Mesendoderm (in vitro differentiated cells): ENCODE measurements around the gene UIMC1.

Experiments
- DNase-seq: peaks from one replicate; pipeline ENCODE4 v3.0.0; 2013
- H2AK5ac ChIP-seq: 2 replicates; pipeline ENCODE4 v1.6.1; 2013; ENCODE audit warnings: low read length, inconsistent platforms
- H2BK120ac ChIP-seq: 2 replicates; pipeline ENCODE4 v1.6.1; 2013; ENCODE audit warnings: low read depth, mild to moderate bottlenecking, low read length, moderate library complexity, mixed read lengths
- H2BK15ac ChIP-seq: replicated peaks from 2 replicates; pipeline ENCODE4 v1.6.1; 2013; ENCODE audit warnings: low read depth, mild to moderate bottlenecking, moderate library complexity
- H2BK5ac ChIP-seq: 2 replicates; pipeline ENCODE4 v1.6.1; 2013; ENCODE audit warnings: low read length, inconsistent platforms
- H3K18ac ChIP-seq: 2 replicates; pipeline ENCODE4 v1.6.1; 2013; ENCODE audit warnings: mild to moderate bottlenecking, low read length, mixed read lengths
- H3K23ac ChIP-seq: one replicate; pipeline ENCODE4 v1.6.1; 2013; ENCODE audit warnings: low read length
- H3K27ac ChIP-seq: 2 replicates; pipeline ENCODE4 v1.5.1; 2013; ENCODE audit warnings: low read depth, mild to moderate bottlenecking, inconsistent platforms, low read length, moderate library complexity
- H3K27me3 ChIP-seq: 2 replicates; pipeline ENCODE4 v1.6.1; 2013; ENCODE audit warnings: low read length, control low read depth, mild to moderate bottlenecking, inconsistent platforms; ENCODE audit not compliant: insufficient read depth, poor library complexity
- H3K36me3 ChIP-seq: 2 replicates; pipeline ENCODE4 v1.6.1; 2013; ENCODE audit warnings: low read length, inconsistent platforms; ENCODE audit not compliant: control insufficient read depth, insufficient read depth
- H3K4ac ChIP-seq: one replicate; pipeline ENCODE4 v1.6.1; 2013; ENCODE audit warnings: low read depth, mild to moderate bottlenecking, low read length, moderate library complexity
- H3K4me1 ChIP-seq: 2 replicates; pipeline ENCODE4 v1.6.1; 2013; ENCODE audit warnings: low read depth, low read length, inconsistent platforms; ENCODE audit not compliant: control insufficient read depth
- H3K4me2 ChIP-seq: 2 replicates; pipeline ENCODE4 v1.6.1; 2013; ENCODE audit warnings: low read length
- H3K4me3 ChIP-seq: 2 replicates; pipeline ENCODE4 v1.5.1; 2013; ENCODE audit warnings: mild to moderate bottlenecking, low read length
- H3K56ac ChIP-seq: one replicate; pipeline ENCODE4 v1.6.1; 2013; ENCODE audit warnings: low read length
- H3K79me1 ChIP-seq: 2 replicates; pipeline ENCODE4 v1.6.1; 2013; ENCODE audit warnings: low read length, inconsistent platforms
- H3K79me2 ChIP-seq: 2 replicates; pipeline ENCODE4 v1.6.1; 2013; ENCODE audit warnings: mild to moderate bottlenecking, low read length; ENCODE audit not compliant: control insufficient read depth, insufficient read depth
- H3K9ac ChIP-seq: 2 replicates; pipeline ENCODE4 v1.6.1; 2013; ENCODE audit warnings: low read length, inconsistent platforms
- H4K5ac ChIP-seq: one replicate; pipeline ENCODE4 v1.6.1; 2013; ENCODE audit warnings: low read length
- H4K8ac ChIP-seq: one replicate; pipeline ENCODE4 v1.6.1; 2013; ENCODE audit warnings: low read depth, mild to moderate bottlenecking, control low read depth, low read length, moderate library complexity
- WGBS: extraction: QIAGEN DNeasy Blood & Tissue Kit; methylation state at CpG from one replicate; pipeline ENCODE4 v1.1.7; 2013; ENCODE audit warnings: low lambda C conversion rate, missing lambda C conversion rate; ENCODE audit not compliant: insufficient coverage; ENCODE audit errors: extremely low coverage; 5-methylcytosine and 5-hydroxymethylcytosine counted together

Gene UIMC1

DNA sequence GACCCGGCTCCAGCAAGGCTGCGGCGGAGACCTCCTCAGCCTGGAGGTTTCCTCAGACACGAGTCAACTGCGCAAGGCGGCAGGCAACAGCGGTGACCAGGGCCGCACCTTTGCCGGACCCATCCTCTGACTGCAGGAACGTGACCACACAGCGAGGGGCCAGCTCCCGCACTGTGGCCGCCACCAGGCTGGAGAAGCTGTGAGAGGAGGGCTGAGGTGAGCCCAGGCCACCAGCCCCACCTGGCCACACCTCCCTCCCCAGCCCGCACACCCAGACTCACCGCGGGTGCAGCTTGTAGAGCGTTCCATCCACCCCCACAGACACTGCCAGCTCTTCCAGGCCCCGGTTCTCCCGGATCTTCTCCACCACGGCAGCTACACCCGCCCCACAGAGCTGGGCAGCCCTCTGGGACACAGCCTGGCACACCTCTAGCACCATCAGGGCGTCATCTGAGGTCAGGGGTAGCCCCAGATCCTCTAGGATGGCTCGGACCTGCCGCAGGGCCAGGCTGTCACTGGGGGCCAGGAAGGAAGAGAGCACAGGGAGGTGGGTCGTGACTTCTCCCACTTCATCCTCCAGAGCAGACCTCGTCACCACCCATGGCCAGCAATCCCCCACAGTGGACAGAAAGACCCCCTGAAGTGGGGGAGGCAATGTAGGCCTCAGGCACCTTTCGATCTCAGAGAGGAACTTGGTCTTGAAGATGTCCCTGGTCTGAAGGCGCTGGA lies 125.4 kb downstream of the UIMC1 start:
- DNase-seq = no peak
- no peak overlapping the region for H3K56ac ChIP-seq
- no peak overlapping the region for H2BK5ac ChIP-seq
- H3K9ac ChIP-seq = no peak overlapping the region
- H2AK5ac ChIP-seq = no peak overlapping the region
- no peak overlapping the region for H3K4ac ChIP-seq
- no CpG with 5 or more reads among the region's 28 CpGs for WGBS
- no peaks in the 10 kb centered on the region for H3K4me1 ChIP-seq
- H3K23ac ChIP-seq = no peak overlapping the region
- no peaks in the 10 kb centered on the region for H3K79me2 ChIP-seq
- no peak overlapping the region for H2BK15ac ChIP-seq
- no peak overlapping the region for H4K8ac ChIP-seq
- H3K27me3 ChIP-seq = no peaks in the 10 kb centered on the region
- no peaks in the 10 kb centered on the region for H3K79me1 ChIP-seq
- H3K4me2 ChIP-seq = no peak overlapping the region
- H4K5ac ChIP-seq = no peak overlapping the region
- no peak overlapping the region for H3K18ac ChIP-seq
- no peak overlapping the region for H3K4me3 ChIP-seq
- no peaks in the 10 kb centered on the region for H3K36me3 ChIP-seq
- no peak overlapping the region for H3K27ac ChIP-seq
- H2BK120ac ChIP-seq = no peak overlapping the region

DNA sequence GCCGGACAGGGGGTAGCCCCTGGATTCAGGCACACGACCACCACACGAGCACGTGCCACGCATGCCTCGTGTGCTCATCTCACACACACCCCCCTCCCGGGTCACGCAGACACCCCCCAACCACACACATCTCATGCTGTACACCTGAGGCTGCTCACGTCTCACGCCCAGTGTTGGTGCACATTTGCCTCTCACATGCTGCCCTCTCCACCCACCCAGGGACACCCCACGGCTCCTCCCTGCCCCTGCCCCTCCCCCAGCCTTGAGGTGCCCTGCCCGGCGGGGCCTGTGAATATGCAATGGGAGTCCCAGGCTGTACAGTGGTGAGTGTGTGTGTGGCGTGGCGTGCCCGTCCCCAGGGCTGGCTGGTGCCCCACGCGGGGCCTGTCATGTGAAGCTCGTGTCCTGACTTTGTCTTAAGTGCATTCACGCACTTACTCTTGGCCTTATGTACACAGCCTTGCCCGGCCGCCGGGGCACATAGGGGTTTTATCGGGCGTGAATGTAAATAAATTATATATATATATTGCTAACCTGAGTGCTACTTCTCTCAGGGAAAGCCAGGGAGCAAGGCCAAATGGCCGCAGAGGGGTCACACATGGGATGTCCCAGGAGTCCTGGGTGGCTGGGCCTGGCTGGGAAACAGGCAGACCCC lies 126.1 kb downstream of the UIMC1 start:
- H2BK120ac ChIP-seq = no peak overlapping the region
- no peak overlapping the region for H3K4me3 ChIP-seq

DNA sequence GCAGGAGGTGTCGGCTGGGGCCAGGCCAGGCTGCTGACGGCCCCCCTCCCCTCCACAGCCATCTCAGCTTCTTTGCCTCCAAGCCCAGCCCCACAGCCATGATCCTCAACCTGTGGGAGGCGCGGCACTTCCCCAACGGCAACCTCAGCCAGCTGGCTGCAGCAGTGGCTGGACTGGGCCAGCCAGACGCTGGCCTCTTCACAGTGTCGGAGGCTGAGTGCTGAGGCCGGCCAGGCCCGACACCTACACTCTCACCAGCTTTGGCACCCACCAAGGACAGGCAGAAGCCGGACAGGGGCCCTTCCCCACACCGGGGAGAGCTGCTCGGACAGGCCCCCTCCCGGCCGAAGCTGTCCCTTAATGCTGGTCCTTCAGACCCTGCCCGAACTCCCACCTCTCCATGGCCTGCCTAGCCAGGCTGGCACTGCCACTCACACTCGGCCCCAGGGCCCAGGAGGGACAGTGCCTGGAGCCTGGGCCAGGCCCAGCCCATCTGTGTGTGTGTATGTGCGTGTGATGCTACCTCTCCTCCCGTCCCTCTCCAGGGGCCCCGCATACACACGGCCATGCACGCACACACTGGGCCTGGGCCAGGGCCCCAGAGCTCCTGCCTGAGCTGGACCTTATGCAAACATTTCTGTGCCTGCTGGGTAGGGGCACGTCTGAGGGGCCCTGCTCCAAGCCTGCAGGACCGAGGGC lies 126.8 kb downstream of the UIMC1 start:
- no peaks in the 10 kb centered on the region for H3K79me1 ChIP-seq
- peak overlapping the region; percentile 34 for H3K56ac ChIP-seq
- no peak overlapping the region for H3K4me2 ChIP-seq
- H3K27ac ChIP-seq = no peak overlapping the region
- WGBS = no CpG with 5 or more reads among the region's 23 CpGs
- no peak for DNase-seq
- no peaks in the 10 kb centered on the region for H3K27me3 ChIP-seq
- H3K4ac ChIP-seq = no peak overlapping the region
- no peaks in the 10 kb centered on the region for H3K79me2 ChIP-seq
- no peak overlapping the region for H2AK5ac ChIP-seq
- H2BK5ac ChIP-seq = no peak overlapping the region
- no peaks in the 10 kb centered on the region for H3K36me3 ChIP-seq
- H3K4me3 ChIP-seq = no peak overlapping the region
- H2BK15ac ChIP-seq = no peak overlapping the region
- H3K23ac ChIP-seq = no peak overlapping the region
- H2BK120ac ChIP-seq = no peak overlapping the region
- no peak overlapping the region for H3K9ac ChIP-seq
- no peaks in the 10 kb centered on the region for H3K4me1 ChIP-seq
- no peak overlapping the region for H4K5ac ChIP-seq
- H4K8ac ChIP-seq = no peak overlapping the region
- H3K18ac ChIP-seq = no peak overlapping the region

More for the DNA sequence above, 126.1 kb downstream of the UIMC1 start:
- H3K18ac ChIP-seq = no peak overlapping the region
- H3K56ac ChIP-seq = no peak overlapping the region
- no peak overlapping the region for H3K4me2 ChIP-seq
- no peak overlapping the region for H3K27ac ChIP-seq
- no peak overlapping the region for H2BK15ac ChIP-seq
- H2BK5ac ChIP-seq = no peak overlapping the region
- H3K79me2 ChIP-seq = no peaks in the 10 kb centered on the region
- no peaks in the 10 kb centered on the region for H3K36me3 ChIP-seq
- no peak for DNase-seq
- no peak overlapping the region for H3K4ac ChIP-seq
- H2AK5ac ChIP-seq = no peak overlapping the region
- no peaks in the 10 kb centered on the region for H3K79me1 ChIP-seq
- H3K23ac ChIP-seq = no peak overlapping the region
- no peaks in the 10 kb centered on the region for H3K4me1 ChIP-seq
- H4K8ac ChIP-seq = no peak overlapping the region
- no peak overlapping the region for H3K9ac ChIP-seq
- WGBS = no CpG with 5 or more reads among the region's 26 CpGs
- no peaks in the 10 kb centered on the region for H3K27me3 ChIP-seq
- no peak overlapping the region for H4K5ac ChIP-seq

DNA sequence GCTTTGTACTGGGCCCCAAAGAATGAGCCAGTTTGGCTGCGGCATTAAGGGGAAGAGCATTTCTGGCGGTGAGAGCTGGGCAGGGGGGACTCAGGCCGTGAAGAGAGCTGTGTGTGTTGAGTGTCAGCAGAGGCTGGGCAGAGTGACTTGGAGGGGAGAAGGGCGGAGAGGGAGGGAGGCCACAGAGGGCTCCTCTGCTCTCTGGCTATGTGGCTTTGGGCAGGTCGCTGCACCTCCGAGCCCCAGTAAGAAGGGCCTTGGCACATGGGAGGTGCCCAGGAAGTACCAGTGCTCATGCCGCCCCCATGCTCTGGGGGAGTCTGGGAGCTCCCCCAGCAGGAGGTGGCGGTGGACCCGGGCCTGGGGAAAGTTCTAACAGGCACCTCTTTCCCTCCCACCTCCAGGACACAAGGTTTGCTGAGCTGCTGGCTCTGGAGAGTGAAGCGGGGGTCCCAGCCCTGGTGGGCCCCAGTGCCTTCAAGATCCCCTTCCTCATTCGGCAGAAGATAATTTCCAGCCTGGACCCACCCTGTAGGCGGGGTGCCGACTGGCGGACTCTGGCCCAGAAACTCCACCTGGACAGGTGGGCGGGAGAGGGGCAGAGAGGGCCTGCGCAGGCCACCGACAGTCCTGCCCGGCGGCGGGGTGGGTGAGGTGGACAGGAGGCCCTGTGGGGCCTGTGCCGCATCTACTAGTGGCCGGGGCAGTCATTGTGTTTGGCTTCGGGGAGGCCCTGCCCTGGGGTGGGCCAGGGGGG lies 127.5 kb downstream of the UIMC1 start:
- Histone ChIP-seq H3K9ac (no peak overlapping the region), H3K18ac (no peak overlapping the region), H3K79me1 (no peaks in the 10 kb centered on the region), H4K8ac (no peak overlapping the region), H2AK5ac (no peak overlapping the region), H3K27me3 (no peaks in the 10 kb centered on the region), H2BK15ac (no peak overlapping the region), H3K79me2 (no peaks in the 10 kb centered on the region), H4K5ac (no peak overlapping the region), H3K23ac (no peak overlapping the region), H3K4me2 (no peak overlapping the region), H3K4ac (no peak overlapping the region), H2BK5ac (no peak overlapping the region), H3K27ac (no peak overlapping the region), H3K56ac (no peak overlapping the region), H2BK120ac (no peak overlapping the region), H3K4me1 (no peaks in the 10 kb centered on the region), H3K4me3 (no peak overlapping the region), H3K36me3 (no peaks in the 10 kb centered on the region)
- no CpG with 5 or more reads among the region's 23 CpGs for WGBS
- no peak for DNase-seq

DNA sequence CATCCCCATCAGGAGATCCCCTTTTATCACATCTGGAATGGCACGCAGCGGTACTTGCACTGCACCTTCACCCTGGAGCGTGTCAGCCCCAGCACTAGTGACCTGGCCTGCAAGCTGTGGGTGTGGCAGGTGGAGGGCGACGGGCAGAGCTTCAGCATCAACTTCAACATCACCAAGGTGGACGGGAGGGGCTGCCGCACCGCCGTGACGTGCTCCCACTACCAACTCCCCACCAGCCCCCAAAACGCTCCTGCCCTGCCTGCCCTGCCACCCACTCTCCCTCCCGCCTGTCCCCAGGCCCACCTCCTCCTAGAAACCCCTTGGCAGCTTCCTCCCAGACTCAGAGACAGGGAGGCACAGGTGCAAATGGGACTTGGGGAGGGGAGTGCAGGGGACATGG lies 128.1 kb downstream of the UIMC1 start:
- Histone ChIP-seq H3K23ac (no peak overlapping the region), H2AK5ac (no peak overlapping the region), H2BK5ac (no peak overlapping the region), H3K79me2 (no peaks in the 10 kb centered on the region), H3K18ac (no peak overlapping the region), H4K5ac (no peak overlapping the region), H3K56ac (no peak overlapping the region), H3K4ac (no peak overlapping the region), H4K8ac (no peak overlapping the region), H3K36me3 (no peaks in the 10 kb centered on the region), H3K4me1 (no peaks in the 10 kb centered on the region), H3K79me1 (no peaks in the 10 kb centered on the region), H3K9ac (no peak overlapping the region), H3K27ac (no peak overlapping the region), H3K27me3 (no peaks in the 10 kb centered on the region), H3K4me2 (no peak overlapping the region), H3K4me3 (no peak overlapping the region), H2BK15ac (no peak overlapping the region), H2BK120ac (no peak overlapping the region)
- DNase-seq = no peak
- no CpG with 5 or more reads among the region's 12 CpGs for WGBS
